Upper lobe of right lung (tissue), 1 donor: ENCODE results near the gene SMARCC1. TPM values are rescaled to one million over a fixed set of nuclear protein-coding genes. Genes with fewer than 3 reads are reported as not detected.
"Not testable (repeated sequence)": the region's sequence is repeated elsewhere in the genome, so short reads cannot be mapped to it uniquely, and the experiment has no call there.

ENCODE experiments used
- ATAC-seq: fragments of 200-7000 bp; cut with Tn5 transposase; one replicate; pipeline ENCODE4 v1.9.1; 2020; ENCODE audit warnings: mild to moderate bottlenecking, moderate library complexity
- DNase-seq: peaks from one replicate; pipeline ENCODE4 v3.0.0-alpha.2; 2020
- H3K27ac ChIP-seq: fragments of 200-600 bp; one replicate; pipeline ENCODE4 v1.8.0; 2022
- H3K27me3 ChIP-seq: fragments of 200-600 bp; one replicate; pipeline ENCODE4 v1.8.0; 2022; ENCODE audit warnings: mild to moderate bottlenecking
- H3K36me3 ChIP-seq: fragments of 200-600 bp; one replicate; pipeline ENCODE4 v1.8.0; 2022
- H3K4me1 ChIP-seq: fragments of 200-600 bp; one replicate; pipeline ENCODE4 v1.8.0; 2022
- H3K4me3 ChIP-seq: fragments of 200-600 bp; one replicate; pipeline ENCODE4 v1.8.0; 2022; ENCODE audit warnings: mild to moderate bottlenecking
- H3K9me3 ChIP-seq: fragments of 200-600 bp; one replicate; pipeline ENCODE4 v1.8.0; 2022
- CTCF ChIP-seq: fragments of 200-600 bp; IDR thresholded peaks from one replicate; pipeline ENCODE4 v1.8.0; 2022; ENCODE audit warnings: antibody characterized with exemption
- intact Hi-C: fragments of 100-400 bp; cut with DNase I; formaldehyde crosslinking; loops from one replicate; pipeline ENCODE4 v1.11.0; 2022
- total RNA-seq: library from RNA; stranded (reverse); fragmentation: NEBNext Ultra II Directional; extraction: Animal tissue kit (Norgen Biotek cat#: 25700); gene quantifications from one replicate; pipeline ENCODE4 v1.2.1, GENCODE V29; 2021
- donor health status: DM: no; HTN: yes; CAD: no; lungs with severe emphysema.

Gene SMARCC1
- total RNA-seq, 1 donor from 2014 or later: 67.9 TPM

GRCh38 chr3:47731061-47731460, 50.6 kb downstream of the SMARCC1 start:
- DNase-seq (no peak), ATAC-seq (no peak)
- peaks cover 83% of the 10 kb centered on the region for H3K36me3 ChIP-seq
- no peaks in the 10 kb centered on the region for H3K27me3 ChIP-seq
- H3K4me3 ChIP-seq: no peak overlapping the region
- TF ChIP-seq CTCF: no peak
- H3K4me1 ChIP-seq: no peaks in the 10 kb centered on the region
- no peaks in the 10 kb centered on the region for H3K9me3 ChIP-seq
- intact Hi-C loops: no loop called here
- no peak overlapping the region for H3K27ac ChIP-seq

GRCh38 chr3:47722859-47723258, 58.8 kb downstream of the SMARCC1 start:
- no peak for TF ChIP-seq CTCF
- DNase-seq (no peak), ATAC-seq (no peak)
- Histone ChIP-seq H3K27me3 (no peaks in the 10 kb centered on the region), H3K27ac (no peak overlapping the region), H3K4me1 (no peaks in the 10 kb centered on the region), H3K4me3 (no peak overlapping the region), H3K9me3 (no peaks in the 10 kb centered on the region), H3K36me3 (peaks cover 60% of the 10 kb centered on the region)
- intact Hi-C loops: no loop called here

- H3K4me3 ChIP-seq, H3K27me3 ChIP-seq, H3K9me3 ChIP-seq, H3K4me1 ChIP-seq, H3K27ac ChIP-seq, intact Hi-C loops, DNase-seq, ATAC-seq: not testable (repeated sequence)
- peaks cover 58% of the 10 kb centered on the region for H3K36me3 ChIP-seq
These were observed 64.2 kb downstream of the SMARCC1 start for GRCh38 chr3:47717448-47717847.

- TF ChIP-seq CTCF: no peak
- ATAC-seq (no peak), DNase-seq (no peak)
- Histone ChIP-seq H3K9me3 (no peaks in the 10 kb centered on the region), H3K36me3 (peaks cover 63% of the 10 kb centered on the region), H3K4me3 (no peak overlapping the region), H3K27ac (no peak overlapping the region), H3K4me1 (no peaks in the 10 kb centered on the region), H3K27me3 (no peaks in the 10 kb centered on the region)
- intact Hi-C loops: no loop called here
These were observed 65.0 kb downstream of the SMARCC1 start for GRCh38 chr3:47716656-47717055.

- Histone ChIP-seq H3K27ac (no peak overlapping the region), H3K36me3 (peaks cover 70% of the 10 kb centered on the region), H3K27me3 (no peaks in the 10 kb centered on the region), H3K9me3 (no peaks in the 10 kb centered on the region), H3K4me3 (no peak overlapping the region), H3K4me1 (no peaks in the 10 kb centered on the region)
- TF ChIP-seq CTCF: no peak
- DNase-seq: no peak
- ATAC-seq: no peak
- intact Hi-C loops: no loop called here
These were observed 65.8 kb downstream of the SMARCC1 start for GRCh38 chr3:47715928-47716327.

GRCh38 chr3:47714606-47715005, 67.1 kb downstream of the SMARCC1 start:
- no peak for ATAC-seq
- no peak overlapping the region for H3K27ac ChIP-seq
- H3K36me3 ChIP-seq: peaks cover 74% of the 10 kb centered on the region

More at GRCh38 chr3:47714606-47715005, 67.1 kb downstream of the SMARCC1 start:
- Histone ChIP-seq H3K4me3 (no peak overlapping the region), H3K4me1 (no peaks in the 10 kb centered on the region), H3K9me3 (no peaks in the 10 kb centered on the region), H3K27me3 (no peaks in the 10 kb centered on the region)
- no peak for DNase-seq
- no peak for TF ChIP-seq CTCF
- intact Hi-C loops: loop anchor here (5.0 kb wide), 1 partner anchor 42 kb away; no protein-coding TSS in a partner anchor
